K562 (cell line): Measurements from ENCODE around the gene RBM19. TPM values are rescaled to one million over a fixed set of nuclear protein-coding genes. Genes with fewer than 3 reads are reported as not detected.

Source experiments
- ATAC-seq: fragments of 200-7000 bp; cut with Tn5 transposase; 3 replicates; pipeline ENCODE4 v1.9.1; 2020; ENCODE audit warnings: moderate library complexity
- BruUV-seq: library from RNA; stranded (reverse); fragments of 400-500 nt; replicated peaks from 2 replicates; lab custom pipeline; 2021; lab: Mats Ljungman, UMichigan
- CTCF ChIA-PET: fragments of 300-600 bp; formaldehyde crosslinking; extraction: SDS; loops from one replicate; lab custom pipeline; 2021; ENCODE audit warnings: low intra/inter-chr PET ratio; lab: Yijun Ruan, JAX
- POLR2A ChIA-PET: fragments of 300-600, 350-650 bp; sonication (Branson Sonifier 250); formaldehyde crosslinking; extraction: SDS; loops from one replicate; lab custom pipeline; 2021; ENCODE audit warnings: antibody characterized with exemption, inconsistent platforms; lab: Yijun Ruan, JAX
- DNase-seq, 4 experiments: peaks; one replicate each; pipeline versions ENCODE4 v3.0.0 to v3.0.0-alpha.2; 2011 to 2018; ENCODE audit warnings: low spot score in 3 of 4, mixed read lengths in 3 of 4; ENCODE audit errors: extremely low read depth in 1 of 4
- FAIRE-seq: peaks from 2 replicates; lab custom pipeline; 2011; peaks lifted over from hg19 to GRCh38; lab: Jason Lieb, UNC
- H2AFZ ChIP-seq: 2 replicates; pipeline ENCODE4 v1.6.0; 2011; ENCODE audit warnings: low read depth, low read length, control low read depth, inconsistent platforms
- H3K27ac ChIP-seq: fragments of 200-600 bp; 3 replicates; pipeline ENCODE4 v1.8.0; 2011; ENCODE audit warnings: low read depth, mild to moderate bottlenecking, control low read depth, inconsistent platforms, low read length, moderate library complexity, mixed read lengths; ENCODE audit errors: extremely low read depth
- H3K27me3 ChIP-seq, 2 experiments: fragments of 300-600 bp in 1 of 2; 2 replicates in 1 of 2; 3 replicates in 1 of 2; pipeline versions ENCODE4 v1.6.0 to v1.8.0; 2011; ENCODE audit warnings: inconsistent platforms in 2 of 2, low read length in 2 of 2, mild to moderate bottlenecking in 1 of 2, mixed read lengths in 1 of 2, moderate library complexity in 1 of 2; ENCODE audit not compliant: control insufficient read depth in 2 of 2, insufficient read depth in 2 of 2
- H3K36me3 ChIP-seq: fragments of 300-600 bp; 3 replicates; pipeline ENCODE4 v1.8.0; 2011; ENCODE audit warnings: mild to moderate bottlenecking, low read length, inconsistent platforms; ENCODE audit not compliant: control insufficient read depth, insufficient read depth
- H3K4me1 ChIP-seq, 2 experiments: fragments of 200-600 bp in 1 of 2; replicated peaks in 1 of 2; 2 replicates in 1 of 2; 3 replicates in 1 of 2; pipeline versions ENCODE4 v1.5.1 to v1.8.0; 2011; ENCODE audit warnings: inconsistent platforms in 2 of 2, low read length in 2 of 2, mild to moderate bottlenecking in 1 of 2, mixed read lengths in 1 of 2, moderate library complexity in 1 of 2; ENCODE audit not compliant: control insufficient read depth in 2 of 2, insufficient read depth in 2 of 2
- H3K4me2 ChIP-seq: 2 replicates; pipeline ENCODE4 v1.6.1; 2011; ENCODE audit warnings: low read length, control low read depth, inconsistent platforms, mixed read lengths; ENCODE audit not compliant: insufficient read depth
- H3K4me3 ChIP-seq: fragments of 200-600 bp; sonication (generic), shearing (Covaris generic); 2 replicates; pipeline ENCODE4 v1.5.1; 2016; ENCODE audit warnings: control low read depth, inconsistent platforms
- H3K79me2 ChIP-seq: fragments of 200-600 bp; 3 replicates; pipeline ENCODE4 v1.8.0; 2011; ENCODE audit warnings: low read length, inconsistent platforms; ENCODE audit not compliant: control insufficient read depth, insufficient read depth
- H3K9ac ChIP-seq, 2 experiments: 2 replicates each; pipeline versions ENCODE4 v1.6.0 to v1.6.1; 2011; ENCODE audit warnings: low read depth in 2 of 2, low read length in 2 of 2, control low read depth in 1 of 2, inconsistent platforms in 1 of 2, mild to moderate bottlenecking in 1 of 2, mixed read lengths in 1 of 2; ENCODE audit not compliant: insufficient read depth in 1 of 2
- H3K9me1 ChIP-seq: one replicate; pipeline ENCODE4 v1.6.0; 2011; ENCODE audit warnings: inconsistent platforms, mild to moderate bottlenecking, low read length, moderate library complexity; ENCODE audit not compliant: control insufficient read depth, insufficient read depth
- H3K9me3 ChIP-seq: replicated peaks from 2 replicates; pipeline ENCODE4 v1.5.1; 2011; ENCODE audit warnings: low read depth, low read length, inconsistent platforms; ENCODE audit not compliant: control insufficient read depth, insufficient read depth
- H4K20me1 ChIP-seq: replicated peaks from 2 replicates; pipeline ENCODE4 v1.6.1; 2011; ENCODE audit warnings: low read length, inconsistent platforms, mixed read lengths; ENCODE audit not compliant: control insufficient read depth, insufficient read depth
- C11orf30 ChIP-seq: fragments of 450-650 bp; IDR thresholded peaks from 2 replicates; pipeline ENCODE4 v1.6.1; 2016; ENCODE audit warnings: low read depth, mild to moderate bottlenecking
- HNRNPH1 ChIP-seq: fragments of 200-400 bp; formaldehyde crosslinking; optimal IDR thresholded peaks from 2 replicates; pipeline ENCODE3; 2017; ENCODE audit warnings: low read depth, mild to moderate bottlenecking, low read length, moderate library complexity
- KLF16 ChIP-seq: IDR thresholded peaks from 2 replicates; pipeline ENCODE4 v1.6.1; 2016; ENCODE audit warnings: antibody characterized with exemption
- MAFF ChIP-seq: IDR thresholded peaks from 2 replicates; pipeline ENCODE4 v1.6.1; 2012; ENCODE audit warnings: low read length, improper control_type of control experiment
- MAFG ChIP-seq: fragments of 450-650 bp; conservative IDR thresholded peaks from 2 replicates; pipeline ENCODE4 v1.6.1; 2016; ENCODE audit warnings: missing genetic modification characterization, missing compliant biosample characterization
- MAFK ChIP-seq: IDR thresholded peaks from 2 replicates; pipeline ENCODE4 v1.6.1; 2011; ENCODE audit warnings: low read length, improper control_type of control experiment
- MBD2 ChIP-seq: sonication (generic); IDR thresholded peaks from 2 replicates; pipeline ENCODE4 v1.6.1; 2016; ENCODE audit warnings: low read depth, borderline replicate concordance
- PRMT5 ChIP-seq: sonication (generic); formaldehyde crosslinking; IDR thresholded peaks from 2 replicates; pipeline ENCODE4 v1.5.0; 2020; ENCODE audit warnings: missing genetic modification reagents
- PURB ChIP-seq: sonication (generic); formaldehyde crosslinking; IDR thresholded peaks from 2 replicates; pipeline ENCODE4 v1.9.0; 2021; ENCODE audit warnings: low read depth, mild to moderate bottlenecking, missing genetic modification reagents
- ZNF316 ChIP-seq: fragments of 450-650 bp; IDR thresholded peaks from 2 replicates; pipeline ENCODE4 v1.6.1; 2016
- ZNF668 ChIP-seq: fragments of 250-450 bp; sonication (Bioruptor Pico); IDR thresholded peaks from 2 replicates; pipeline ENCODE4 v1.8.0; 2022; ENCODE audit warnings: mild to moderate bottlenecking, inconsistent platforms
- ZNF717 ChIP-seq: fragments of 250-450 bp; sonication (Bioruptor Pico); IDR thresholded peaks from 2 replicates; pipeline ENCODE4 v1.5.0; 2021
- ZNF766 ChIP-seq: fragments of 200-800 bp; sonication (Bioruptor generic); conservative IDR thresholded peaks from 2 replicates; pipeline ENCODE4 v1.6.1; 2016; ENCODE audit warnings: missing genetic modification characterization, missing compliant biosample characterization
- WGBS: fragments of 100-300 bp; shearing (Covaris generic); methylation state at CpG from one replicate; pipeline ENCODE4 v1.1.6; 2016; ENCODE audit warnings: low coverage, mixed read lengths; ENCODE audit not compliant: insufficient coverage; ENCODE audit errors: missing lambda C conversion rate; 5-methylcytosine and 5-hydroxymethylcytosine counted together
- in situ Hi-C: fragments of 300-500 bp; cut with MboI; formaldehyde crosslinking; loops from 4 replicates; pipeline ENCODE4 v1.15.0; 2018; ENCODE audit warnings: inconsistent platforms, mixed read lengths
- intact Hi-C: fragments of 100-400 bp; cut with micrococcal nuclease; formaldehyde crosslinking; loops from 2 replicates; pipeline ENCODE4 v1.14.2; 2022
- polyA plus RNA-seq, 8 experiments: library from polyadenylated mRNA; depleted of rRNA in 4 of 8; stranded (reverse) in 5 of 8; unstranded in 3 of 8; fragments of >200 nt; fragmentation: Nextera tagmentation in 2 of 8; fragmentation: Illumina TruSeq in 1 of 8; extraction: Ambion mirVana in 2 of 8; extraction: Trizol in 1 of 8; gene quantifications; 2 replicates each; pipeline versions ENCODE4 v1.2.1 to v1.2.3, GENCODE V29; 2011 to 2014; ENCODE audit warnings: inconsistent platforms in 1 of 8, missing spikeins in 1 of 8
- total RNA-seq, 7 experiments: library from RNA; depleted of rRNA in 6 of 7; stranded (reverse); fragments of >200 nt in 6 of 7; fragmentation: Illumina TruSeq in 2 of 7; extraction: Trizol in 2 of 7; gene quantifications; 2 replicates each; pipeline versions ENCODE4 v1.2.1 to v1.2.3, GENCODE V29; 2011 to 2021; ENCODE audit warnings: low replicate concordance in 1 of 7
- TF ChIP-seq, protein P1 (sequence below): fragments of 450-650 bp; formaldehyde crosslinking; conservative IDR thresholded peaks from 2 replicates; pipeline ENCODE4 v1.4.0; 2022; ENCODE audit warnings: mild to moderate bottlenecking, missing genetic modification characterization
- TF ChIP-seq, protein P2 (sequence below): fragments of 250-450 bp; sonication (Bioruptor Pico); IDR thresholded peaks from 2 replicates; pipeline ENCODE4 v1.4.0; 2020; ENCODE audit warnings: mild to moderate bottlenecking
- TF ChIP-seq, protein P3 (sequence below), 2 experiments: fragments of 450-650 bp; IDR thresholded peaks; 2 replicates each; pipeline ENCODE4 v1.6.1; 2018; ENCODE audit warnings: mild to moderate bottlenecking in 2 of 2, low read depth in 1 of 2; ENCODE audit not compliant: partially characterized antibody in 2 of 2
- TF ChIP-seq, protein P4 (sequence below): fragments of 450-650 bp; IDR thresholded peaks from 2 replicates; pipeline ENCODE4 v1.6.1; 2016

Gene RBM19
- total and polyA plus RNA-seq, 9 of the 15 experiments (the other 6 are each of a cell fraction or from before 2014, with no cell fraction given): 16.0 to 58.4 (median 37.9) TPM

DNA sequence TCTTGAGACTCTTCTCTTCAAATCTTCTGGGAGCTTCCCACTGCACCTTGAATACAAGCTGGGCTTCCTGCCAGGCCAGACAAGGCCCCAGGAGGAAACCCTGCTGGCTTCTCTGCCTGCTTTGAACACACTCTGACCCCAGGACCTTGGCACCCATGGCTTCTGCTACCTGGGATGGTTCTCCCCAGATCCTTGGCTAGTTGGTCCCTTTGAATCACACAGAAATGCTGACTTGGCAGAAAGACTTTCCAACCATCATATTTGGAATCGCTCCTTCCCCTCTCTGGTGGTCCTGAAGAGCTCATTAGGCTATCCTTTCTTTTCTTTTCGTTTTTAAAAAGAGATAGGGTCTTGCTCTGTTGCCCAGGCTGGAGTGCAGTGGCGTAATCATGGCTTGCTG lies 132.7 kb downstream of the RBM19 start:
- in situ Hi-C loops (no loop called here), intact Hi-C loops (no loop called here)
- no peak overlapping the region for H3K4me2 ChIP-seq
- H4K20me1 ChIP-seq: no peaks in the 10 kb centered on the region
- CTCF ChIA-PET: no interaction called here
- H2AFZ ChIP-seq: no peak overlapping the region
- no peak overlapping the region for H3K4me3 ChIP-seq
- BruUV-seq: no TSS peak
- POLR2A ChIA-PET: no interaction called here
- H3K9me1 ChIP-seq: no peaks in the 10 kb centered on the region
- no peaks in the 10 kb centered on the region for H3K27me3 ChIP-seq
- H3K27ac ChIP-seq: no peak overlapping the region
- FAIRE-seq: no peak
- no peaks in the 10 kb centered on the region for H3K9me3 ChIP-seq
- peaks cover 0 to 7% of the 10 kb centered on the region in 2 experiments; a peak in 1 of 5 replicates for H3K4me1 ChIP-seq
- no peaks in the 10 kb centered on the region for H3K79me2 ChIP-seq
- WGBS: 76% methylated on average over 3 of the region's 3 CpGs
- TF ChIP-seq ZNF316: peak; percentile 93
- no peak for TF ChIP-seq HNRNPH1
- TF ChIP-seq ZNF766 (CRISPR knock-in tag): no peak
- TF ChIP-seq, protein P1, sequence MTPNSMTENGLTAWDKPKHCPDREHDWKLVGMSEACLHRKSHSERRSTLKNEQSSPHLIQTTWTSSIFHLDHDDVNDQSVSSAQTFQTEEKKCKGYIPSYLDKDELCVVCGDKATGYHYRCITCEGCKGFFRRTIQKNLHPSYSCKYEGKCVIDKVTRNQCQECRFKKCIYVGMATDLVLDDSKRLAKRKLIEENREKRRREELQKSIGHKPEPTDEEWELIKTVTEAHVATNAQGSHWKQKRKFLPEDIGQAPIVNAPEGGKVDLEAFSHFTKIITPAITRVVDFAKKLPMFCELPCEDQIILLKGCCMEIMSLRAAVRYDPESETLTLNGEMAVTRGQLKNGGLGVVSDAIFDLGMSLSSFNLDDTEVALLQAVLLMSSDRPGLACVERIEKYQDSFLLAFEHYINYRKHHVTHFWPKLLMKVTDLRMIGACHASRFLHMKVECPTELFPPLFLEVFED (CRISPR knock-in tag): no peak
- TF ChIP-seq MBD2: no peak
- TF ChIP-seq MAFF: peak; percentile 95
- TF ChIP-seq MAFK: peak; percentile 98
- no peak for TF ChIP-seq PRMT5 (CRISPR knock-in tag)
- TF ChIP-seq, protein P2, sequence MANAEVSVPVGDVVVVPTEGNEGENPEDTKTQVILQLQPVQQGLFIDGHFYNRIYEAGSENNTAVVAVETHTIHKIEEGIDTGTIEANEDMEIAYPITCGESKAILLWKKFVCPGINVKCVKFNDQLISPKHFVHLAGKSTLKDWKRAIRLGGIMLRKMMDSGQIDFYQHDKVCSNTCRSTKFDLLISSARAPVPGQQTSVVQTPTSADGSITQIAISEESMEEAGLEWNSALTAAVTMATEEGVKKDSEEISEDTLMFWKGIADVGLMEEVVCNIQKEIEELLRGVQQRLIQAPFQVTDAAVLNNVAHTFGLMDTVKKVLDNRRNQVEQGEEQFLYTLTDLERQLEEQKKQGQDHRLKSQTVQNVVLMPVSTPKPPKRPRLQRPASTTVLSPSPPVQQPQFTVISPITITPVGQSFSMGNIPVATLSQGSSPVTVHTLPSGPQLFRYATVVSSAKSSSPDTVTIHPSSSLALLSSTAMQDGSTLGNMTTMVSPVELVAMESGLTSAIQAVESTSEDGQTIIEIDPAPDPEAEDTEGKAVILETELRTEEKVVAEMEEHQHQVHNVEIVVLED: no peak
- TF ChIP-seq, protein P3, sequence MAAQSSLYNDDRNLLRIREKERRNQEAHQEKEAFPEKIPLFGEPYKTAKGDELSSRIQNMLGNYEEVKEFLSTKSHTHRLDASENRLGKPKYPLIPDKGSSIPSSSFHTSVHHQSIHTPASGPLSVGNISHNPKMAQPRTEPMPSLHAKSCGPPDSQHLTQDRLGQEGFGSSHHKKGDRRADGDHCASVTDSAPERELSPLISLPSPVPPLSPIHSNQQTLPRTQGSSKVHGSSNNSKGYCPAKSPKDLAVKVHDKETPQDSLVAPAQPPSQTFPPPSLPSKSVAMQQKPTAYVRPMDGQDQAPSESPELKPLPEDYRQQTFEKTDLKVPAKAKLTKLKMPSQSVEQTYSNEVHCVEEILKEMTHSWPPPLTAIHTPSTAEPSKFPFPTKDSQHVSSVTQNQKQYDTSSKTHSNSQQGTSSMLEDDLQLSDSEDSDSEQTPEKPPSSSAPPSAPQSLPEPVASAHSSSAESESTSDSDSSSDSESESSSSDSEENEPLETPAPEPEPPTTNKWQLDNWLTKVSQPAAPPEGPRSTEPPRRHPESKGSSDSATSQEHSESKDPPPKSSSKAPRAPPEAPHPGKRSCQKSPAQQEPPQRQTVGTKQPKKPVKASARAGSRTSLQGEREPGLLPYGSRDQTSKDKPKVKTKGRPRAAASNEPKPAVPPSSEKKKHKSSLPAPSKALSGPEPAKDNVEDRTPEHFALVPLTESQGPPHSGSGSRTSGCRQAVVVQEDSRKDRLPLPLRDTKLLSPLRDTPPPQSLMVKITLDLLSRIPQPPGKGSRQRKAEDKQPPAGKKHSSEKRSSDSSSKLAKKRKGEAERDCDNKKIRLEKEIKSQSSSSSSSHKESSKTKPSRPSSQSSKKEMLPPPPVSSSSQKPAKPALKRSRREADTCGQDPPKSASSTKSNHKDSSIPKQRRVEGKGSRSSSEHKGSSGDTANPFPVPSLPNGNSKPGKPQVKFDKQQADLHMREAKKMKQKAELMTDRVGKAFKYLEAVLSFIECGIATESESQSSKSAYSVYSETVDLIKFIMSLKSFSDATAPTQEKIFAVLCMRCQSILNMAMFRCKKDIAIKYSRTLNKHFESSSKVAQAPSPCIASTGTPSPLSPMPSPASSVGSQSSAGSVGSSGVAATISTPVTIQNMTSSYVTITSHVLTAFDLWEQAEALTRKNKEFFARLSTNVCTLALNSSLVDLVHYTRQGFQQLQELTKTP (IDR thresholded peaks at IDR 0.05; ENCODE audit: low read depth in 1 of 2, partially characterized antibody in 2 of 2): no peak
- no peak for TF ChIP-seq PURB
- peak; percentile 91 for TF ChIP-seq C11orf30
- TF ChIP-seq ZNF668 (CRISPR knock-in tag): no peak
- TF ChIP-seq, protein P4, sequence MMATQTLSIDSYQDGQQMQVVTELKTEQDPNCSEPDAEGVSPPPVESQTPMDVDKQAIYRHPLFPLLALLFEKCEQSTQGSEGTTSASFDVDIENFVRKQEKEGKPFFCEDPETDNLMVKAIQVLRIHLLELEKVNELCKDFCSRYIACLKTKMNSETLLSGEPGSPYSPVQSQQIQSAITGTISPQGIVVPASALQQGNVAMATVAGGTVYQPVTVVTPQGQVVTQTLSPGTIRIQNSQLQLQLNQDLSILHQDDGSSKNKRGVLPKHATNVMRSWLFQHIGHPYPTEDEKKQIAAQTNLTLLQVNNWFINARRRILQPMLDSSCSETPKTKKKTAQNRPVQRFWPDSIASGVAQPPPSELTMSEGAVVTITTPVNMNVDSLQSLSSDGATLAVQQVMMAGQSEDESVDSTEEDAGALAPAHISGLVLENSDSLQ: no peak
- TF ChIP-seq KLF16: no peak
- TF ChIP-seq ZNF717: no peak
- peak; percentile 92 for TF ChIP-seq MAFG (tag)
- H3K9ac ChIP-seq: no peak overlapping the region
- no peak for ATAC-seq
- no peak for DNase-seq
- H3K36me3 ChIP-seq: no peaks in the 10 kb centered on the region
